Esophagus squamous epithelium (tissue), 5 donors: ENCODE data around the gene ACSS2. TPM values are rescaled to one million over a fixed set of nuclear protein-coding genes. Genes with fewer than 3 reads are reported as not detected.

Experiments used
- DNase-seq: peaks from one replicate; lab custom pipeline; 2025; lab: John Stamatoyannopoulos, UW
- H3K27ac ChIP-seq, 4 donors: fragments of 200-600 bp; sonication (generic); one replicate each; pipeline ENCODE4 v1.5.1; 2016 to 2019; ENCODE audit warnings: mild to moderate bottlenecking in 1 of 4
- H3K27me3 ChIP-seq, 4 donors: fragments of 200-600 bp; sonication (generic); 1 replicate in 3 of 4; 2 replicates in 1 of 4; pipeline versions ENCODE4 v1.5.1 to v1.6.0; 2017 to 2021; ENCODE audit warnings: antibody characterized with exemption in 1 of 4
- H3K36me3 ChIP-seq, 3 donors: fragments of 200-600 bp; sonication (generic); one replicate each; pipeline ENCODE4 v1.5.1; 2016 to 2019
- H3K4me1 ChIP-seq, 3 donors: fragments of 200-600 bp; sonication (generic); one replicate each; pipeline ENCODE4 v1.5.1; 2017 to 2019
- H3K4me3 ChIP-seq, 4 donors: fragments of 200-600 bp; sonication (generic); 1 replicate in 3 of 4; 2 replicates in 1 of 4; pipeline ENCODE4 v1.5.1; 2016 to 2019; ENCODE audit warnings: mild to moderate bottlenecking in 2 of 4, moderate library complexity in 1 of 4
- H3K9me3 ChIP-seq, 3 donors: fragments of 200-600 bp; sonication (generic); one replicate each; pipeline ENCODE4 v1.5.1; 2016 to 2019
- CTCF ChIP-seq, 6 experiments: fragments of 450-650 bp in 4 of 6; fragments of 200-600 bp in 2 of 6; sonication (generic) in 2 of 6; IDR thresholded peaks; one replicate each; pipeline ENCODE4 v1.5.1; 2016 to 2019; ENCODE audit warnings: antibody characterized with exemption in 6 of 6, mild to moderate bottlenecking in 4 of 6, moderate library complexity in 4 of 6
- POLR2A ChIP-seq, 4 donors: fragments of 450-650 bp; IDR thresholded peaks; one replicate each; pipeline ENCODE4 v1.6.1; 2017; ENCODE audit warnings: antibody characterized with exemption in 4 of 4, mild to moderate bottlenecking in 4 of 4, moderate library complexity in 3 of 4
- WGBS, 2 donors: methylation state at CpG; one replicate each; pipeline ENCODE4 v1.1.5; 2018; 5-methylcytosine and 5-hydroxymethylcytosine counted together
- intact Hi-C: fragments of 100-400 bp; cut with DNase I; formaldehyde crosslinking; loops from one replicate; pipeline ENCODE4 v1.15.0; 2022
- total RNA-seq, 4 donors: library from RNA; depleted of rRNA; stranded (reverse); fragments of >200 nt; gene quantifications; one replicate each; pipeline ENCODE4 v1.1.0, GENCODE V29; 2016
- donor health status: DM: yes; HTN: yes; CAD: no.

The ACSS2 gene
- total RNA-seq, 4 donors from 2014 or later: 29.5 to 69.1 (median 43.6) TPM

- no peak for DNase-seq
- H3K36me3 ChIP-seq: no peaks in the 10 kb centered on the region
- H3K27me3 ChIP-seq: peaks cover 0 to 4% (median 0%) of the 10 kb centered on the region in 4 donors
- H3K4me3 ChIP-seq: no peak overlapping the region
- intact Hi-C loops: no loop called here
- H3K9me3 ChIP-seq: no peaks in the 10 kb centered on the region
- H3K27ac ChIP-seq: no peak overlapping the region
- 52 to 64% methylated on average over 1 to 2 of the region's 2 CpGs for WGBS, 2 donors
- no peaks in the 10 kb centered on the region for H3K4me1 ChIP-seq
- TF ChIP-seq POLR2A (IDR thresholded peaks at IDR 0.05) (no peak), CTCF (IDR thresholded peaks at IDR 0.05) (no peak)
These were observed 34.3 kb upstream of the ACSS2 start for GRCh38 chr20:34842143-34842542.

DNA sequence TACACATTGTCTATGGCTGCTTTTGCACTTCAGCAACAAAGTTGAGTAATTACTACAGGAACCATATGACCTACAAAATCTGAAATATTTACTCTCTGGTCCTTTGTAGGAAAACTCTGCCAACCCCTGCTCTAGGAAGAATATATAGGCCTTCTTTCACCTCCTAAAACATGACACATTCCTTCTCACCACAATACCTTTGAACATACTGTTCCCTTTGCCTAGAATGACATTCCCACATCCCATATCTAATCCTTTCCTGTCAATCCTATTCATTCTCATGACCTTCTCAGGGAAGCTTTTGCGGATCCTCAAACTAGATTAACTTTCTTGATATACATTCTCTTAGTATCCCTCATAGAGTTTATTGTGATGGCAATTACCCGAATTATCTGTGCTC is 33.0 kb upstream of the ACSS2 start:
- no peaks in the 10 kb centered on the region for H3K4me1 ChIP-seq
- WGBS, 2 donors: 86 to 96% methylated on average over 2 of the region's 2 CpGs
- intact Hi-C loops: no loop called here
- H3K27me3 ChIP-seq: peaks cover 0 to under 1% (median 0%) of the 10 kb centered on the region in 4 donors
- H3K27ac ChIP-seq: no peak overlapping the region
- H3K9me3 ChIP-seq: no peaks in the 10 kb centered on the region
- peaks cover 0 to 9% (median 4%) of the 10 kb centered on the region in 3 donors for H3K36me3 ChIP-seq
- TF ChIP-seq POLR2A (IDR thresholded peaks at IDR 0.05) (no peak), CTCF (IDR thresholded peaks at IDR 0.05) (no peak)
- H3K4me3 ChIP-seq: no peak overlapping the region
- no peak for DNase-seq

GRCh38 chr20:34848597-34848996 is 27.8 kb upstream of the ACSS2 start:
- Histone ChIP-seq H3K27ac (no peak overlapping the region), H3K36me3 (peaks cover 0 to 46% (median 4%) of the 10 kb centered on the region in 3 donors), H3K4me1 (no peaks in the 10 kb centered on the region), H3K27me3 (no peaks in the 10 kb centered on the region), H3K4me3 (no peak overlapping the region), H3K9me3 (no peaks in the 10 kb centered on the region)
- WGBS, 2 donors: 93 to 94% methylated on average over 5 of the region's 5 CpGs
- DNase-seq: no peak
- TF ChIP-seq POLR2A (IDR thresholded peaks at IDR 0.05) (no peak), CTCF (IDR thresholded peaks at IDR 0.05) (no peak)
- intact Hi-C loops: no loop called here

- no peak for DNase-seq
- WGBS, 2 donors: 79 to 86% methylated on average over 3 to 9 of the region's 9 CpGs
- no peak for TF ChIP-seq CTCF (IDR thresholded peaks at IDR 0.05)
- TF ChIP-seq POLR2A (IDR thresholded peaks at IDR 0.05): no peak
These were observed 26.6 kb upstream of the ACSS2 start for GRCh38 chr20:34849778-34850177.

GRCh38 chr20:34850969-34851368 is 25.4 kb upstream of the ACSS2 start:
- intact Hi-C loops: no loop called here
- H3K27ac ChIP-seq: no peak overlapping the region
- 91 to 97% methylated on average over 7 to 9 of the region's 14 CpGs for WGBS, 2 donors
- no peak for DNase-seq
- H3K36me3 ChIP-seq: peaks cover 0 to 65% (median 4%) of the 10 kb centered on the region in 3 donors
- TF ChIP-seq POLR2A (IDR thresholded peaks at IDR 0.05) (no peak), CTCF (IDR thresholded peaks at IDR 0.05) (no peak)
- no peaks in the 10 kb centered on the region for H3K4me1 ChIP-seq
- H3K9me3 ChIP-seq: no peaks in the 10 kb centered on the region
- no peak overlapping the region for H3K4me3 ChIP-seq
- no peaks in the 10 kb centered on the region for H3K27me3 ChIP-seq

More at GRCh38 chr20:34849778-34850177, 26.6 kb upstream of the ACSS2 start:
- intact Hi-C loops: no loop called here
- H3K4me1 ChIP-seq: no peaks in the 10 kb centered on the region
- H3K36me3 ChIP-seq: peaks cover 0 to 56% (median 4%) of the 10 kb centered on the region in 3 donors
- no peaks in the 10 kb centered on the region for H3K27me3 ChIP-seq
- H3K27ac ChIP-seq: no peak overlapping the region
- no peak overlapping the region for H3K4me3 ChIP-seq
- H3K9me3 ChIP-seq: no peaks in the 10 kb centered on the region
